ENCODE data around the gene TRANK1.

Gene TRANK1

DNA sequence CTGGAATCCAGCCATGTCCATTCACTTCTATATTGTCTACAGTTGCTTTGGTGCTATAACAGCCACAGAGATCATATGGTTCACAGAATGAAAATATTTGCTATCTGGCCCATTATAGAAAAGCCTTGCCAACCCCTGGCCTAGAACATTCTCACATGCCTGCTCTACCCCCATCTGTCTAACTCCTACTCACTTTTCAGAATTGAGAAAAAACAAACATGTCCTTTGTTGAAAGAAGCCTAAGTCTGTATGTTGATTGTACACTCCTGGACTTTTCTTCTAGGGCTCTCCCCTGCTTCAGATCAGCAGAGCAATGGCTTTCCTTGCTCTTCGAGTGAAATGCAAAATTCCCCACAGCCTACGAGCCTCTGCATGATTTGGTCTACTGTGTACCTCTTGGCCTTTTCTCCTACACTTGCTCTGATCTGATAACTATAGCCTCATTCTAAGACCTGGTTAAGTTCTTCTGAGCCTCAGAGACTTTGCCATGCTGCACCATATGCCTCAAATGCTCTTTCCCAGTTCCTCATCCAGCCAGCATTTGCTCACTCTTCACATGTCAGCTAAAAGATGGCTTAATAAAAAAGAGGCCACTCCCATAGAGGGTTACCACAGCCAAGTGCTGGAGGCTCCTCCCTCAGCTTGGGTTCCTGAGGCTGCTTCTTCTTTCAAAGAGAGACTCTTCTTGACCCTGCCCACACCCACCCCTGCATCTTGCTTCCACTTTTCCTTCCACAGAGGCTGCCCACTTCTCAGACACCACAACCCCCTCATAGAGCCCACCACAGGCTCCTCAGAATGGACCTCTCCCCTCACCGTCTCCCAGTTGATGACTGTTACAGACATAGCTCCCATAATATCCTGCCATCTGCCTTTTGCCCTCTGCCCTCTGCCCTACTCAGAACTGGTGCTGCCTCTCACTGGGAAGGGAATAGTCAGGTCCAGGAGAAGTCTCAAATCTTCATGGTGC lies 157.6 kb downstream of the TRANK1 start:
- DNase-seq, result no peak

- no peak for DNase-seq
Observed at GRCh38 chr3:36784138-36784635, 160.7 kb downstream of the TRANK1 start.

GRCh38 chr3:36777424-36778218 lies 167.2 kb downstream of the TRANK1 start:
- DNase-seq, result no peak
